MM.1S (cell line): Measurements from ENCODE around the gene TSN.

Experiments used
- DNase-seq: peaks from one replicate; pipeline ENCODE4 v3.0.0-alpha.2; 2015
- H2AFZ ChIP-seq: fragments of 300-600 bp; sonication (generic); 2 replicates; pipeline ENCODE4 v1.6.0; 2016; ENCODE audit warnings: antibody characterized with exemption, low read length
- H3F3A ChIP-seq: fragments of 300-600 bp; sonication (generic); 2 replicates; pipeline ENCODE4 v1.6.1; 2016; ENCODE audit warnings: mild to moderate bottlenecking, antibody characterized with exemption, low read length, moderate library complexity, mixed read lengths; ENCODE audit not compliant: insufficient read depth
- H3K27ac ChIP-seq: fragments of 300-600 bp; sonication (generic); 2 replicates; pipeline ENCODE4 v1.5.1; 2016; ENCODE audit warnings: mild to moderate bottlenecking, low read length
- H3K27me3 ChIP-seq: fragments of 300-600 bp; sonication (generic); replicated peaks from 2 replicates; pipeline ENCODE4 v1.6.0; 2016; ENCODE audit warnings: low read length; ENCODE audit not compliant: insufficient read depth
- H3K36me3 ChIP-seq: fragments of 300-600 bp; sonication (generic); replicated peaks from 2 replicates; pipeline ENCODE4 v1.6.1; 2016; ENCODE audit warnings: mild to moderate bottlenecking, low read length, mixed read lengths; ENCODE audit not compliant: insufficient read depth
- H3K4me1 ChIP-seq: fragments of 300-600 bp; sonication (generic); 2 replicates; pipeline ENCODE4 v1.6.1; 2016; ENCODE audit warnings: low read length, mixed read lengths
- H3K4me2 ChIP-seq: fragments of 300-600 bp; sonication (generic); 2 replicates; pipeline ENCODE4 v1.6.0; 2016; ENCODE audit warnings: low read depth, low read length
- H3K4me3 ChIP-seq: fragments of 300-600 bp; sonication (generic); 2 replicates; pipeline ENCODE4 v1.5.1; 2016; ENCODE audit warnings: low read length, mixed read lengths
- H3K79me2 ChIP-seq: fragments of 300-600 bp; sonication (generic); 2 replicates; pipeline ENCODE4 v1.6.1; 2016; ENCODE audit warnings: mixed run types, low read length, mixed read lengths
- H3K9ac ChIP-seq: fragments of 300-600 bp; sonication (generic); 2 replicates; pipeline ENCODE4 v1.6.1; 2016; ENCODE audit warnings: low read length, mixed read lengths
- H3K9me2 ChIP-seq: fragments of 300-600 bp; sonication (generic); replicated peaks from 2 replicates; pipeline ENCODE4 v1.6.1; 2016; ENCODE audit warnings: mild to moderate bottlenecking, low read length, mixed read lengths; ENCODE audit not compliant: insufficient read depth
- H3K9me3 ChIP-seq: fragments of 300-600 bp; sonication (generic); replicated peaks from 2 replicates; pipeline ENCODE4 v1.6.1; 2016; ENCODE audit warnings: mild to moderate bottlenecking, low read length, mixed read lengths; ENCODE audit not compliant: insufficient read depth
- H4K20me1 ChIP-seq: fragments of 300-600 bp; sonication (generic); 2 replicates; pipeline ENCODE4 v1.6.1; 2016; ENCODE audit warnings: mild to moderate bottlenecking, low read length, moderate library complexity, mixed read lengths; ENCODE audit not compliant: insufficient read depth
- CTCF ChIP-seq: fragments of 300-600 bp; sonication (generic); IDR thresholded peaks from 2 replicates; pipeline ENCODE4 v1.5.1; 2016; ENCODE audit warnings: antibody characterized with exemption, low read length, mixed read lengths
- EZH2 ChIP-seq: fragments of 300-600 bp; sonication (generic); optimal IDR thresholded peaks from 2 replicates; pipeline ENCODE3; 2017; ENCODE audit warnings: low read depth, mild to moderate bottlenecking, antibody characterized with exemption, low read length, mixed read lengths
- EZH2phosphoT487 ChIP-seq: fragments of 300-600 bp; sonication (generic); IDR thresholded peaks from 2 replicates; pipeline ENCODE4 v1.6.1; 2018; ENCODE audit warnings: antibody characterized with exemption, low read length

TSN gene

GRCh38 chr2:121716126-121716525 lies 39.3 kb upstream of the TSN start:
- H3K9ac ChIP-seq: no peak overlapping the region
- H3K4me2 ChIP-seq: no peak overlapping the region
- H3K4me1 ChIP-seq: no peaks in the 10 kb centered on the region
- H3K4me3 ChIP-seq: no peak overlapping the region
- DNase-seq: no peak
- no peaks in the 10 kb centered on the region for H3K79me2 ChIP-seq
- no peaks in the 10 kb centered on the region for H3K36me3 ChIP-seq
- TF ChIP-seq CTCF: no peak
- no peak for TF ChIP-seq EZH2phosphoT487
- no peak for TF ChIP-seq EZH2
- H3K9me2 ChIP-seq: no peaks in the 10 kb centered on the region
- no peaks in the 10 kb centered on the region for H3F3A ChIP-seq
- H2AFZ ChIP-seq: no peak overlapping the region
- H3K27ac ChIP-seq: no peak overlapping the region
- H3K9me3 ChIP-seq: no peaks in the 10 kb centered on the region
- H4K20me1 ChIP-seq: no peaks in the 10 kb centered on the region
- H3K27me3 ChIP-seq: no peaks in the 10 kb centered on the region

GRCh38 chr2:121717529-121717928 lies 37.9 kb upstream of the TSN start:
- DNase-seq: no peak
- H3K9me3 ChIP-seq: no peaks in the 10 kb centered on the region
- no peaks in the 10 kb centered on the region for H3K9me2 ChIP-seq
- no peaks in the 10 kb centered on the region for H3K79me2 ChIP-seq
- H3K4me3 ChIP-seq: no peak overlapping the region
- no peaks in the 10 kb centered on the region for H3K4me1 ChIP-seq
- TF ChIP-seq EZH2phosphoT487 (no peak), CTCF (no peak), EZH2 (no peak)
- no peaks in the 10 kb centered on the region for H3F3A ChIP-seq
- H3K27me3 ChIP-seq: no peaks in the 10 kb centered on the region
- H3K4me2 ChIP-seq: no peak overlapping the region
- H4K20me1 ChIP-seq: no peaks in the 10 kb centered on the region
- no peak overlapping the region for H3K27ac ChIP-seq
- no peak overlapping the region for H2AFZ ChIP-seq
- no peak overlapping the region for H3K9ac ChIP-seq
- H3K36me3 ChIP-seq: no peaks in the 10 kb centered on the region

- Histone ChIP-seq H3K9me2 (no peaks in the 10 kb centered on the region), H3K79me2 (no peaks in the 10 kb centered on the region), H4K20me1 (no peaks in the 10 kb centered on the region), H3K36me3 (no peaks in the 10 kb centered on the region), H3F3A (no peaks in the 10 kb centered on the region), H3K9ac (no peak overlapping the region), H3K27me3 (no peaks in the 10 kb centered on the region), H3K4me2 (no peak overlapping the region), H3K4me3 (no peak overlapping the region), H3K27ac (no peak overlapping the region), H3K9me3 (no peaks in the 10 kb centered on the region), H3K4me1 (no peaks in the 10 kb centered on the region), H2AFZ (no peak overlapping the region)
- TF ChIP-seq CTCF (no peak), EZH2 (no peak), EZH2phosphoT487 (no peak)
- no peak for DNase-seq
Observed at GRCh38 chr2:121721926-121722325, 33.5 kb upstream of the TSN start.
